GM13977 (cell line): ENCODE results near the gene INF2.
"Not testable (repeated sequence)": the region's sequence is repeated elsewhere in the genome, so short reads cannot be mapped to it uniquely, and the experiment has no call there.

Experiments
- DNase-seq: peaks from one replicate; pipeline ENCODE4 v3.0.0; 2012; ENCODE audit warnings: low spot score
- CTCF ChIP-seq: IDR thresholded peaks from 2 replicates; pipeline ENCODE4 v1.5.1; 2012; ENCODE audit warnings: mild to moderate bottlenecking, control low read depth; ENCODE audit not compliant: insufficient read depth; ENCODE audit errors: extremely low read depth, missing control alignments
- in situ Hi-C: fragments of 300-500 bp; cut with MboI; formaldehyde crosslinking; loops from one replicate; pipeline ENCODE4 v1.12.0; 2022; ENCODE audit warnings: low sequenced_read_pairs, low pct_unique_long_range_greater_than_20kb, mixed read lengths, inconsistent platforms; ENCODE audit not compliant: unreplicated experiment

Gene INF2

GRCh38 chr14:104664107-104664506 is 25.3 kb upstream of the INF2 start:
- in situ Hi-C loops: no loop called here

GRCh38 chr14:104664588-104664987 is 24.8 kb upstream of the INF2 start:
- in situ Hi-C loops: no loop called here

More at GRCh38 chr14:104664107-104664506, 25.3 kb upstream of the INF2 start:
- no peak for DNase-seq
- no peak for TF ChIP-seq CTCF

GRCh38 chr14:104665114-104665656 is 24.2 kb upstream of the INF2 start:
- DNase-seq: peak; percentile 64
- in situ Hi-C loops: no loop called here
- TF ChIP-seq CTCF: no peak

More at GRCh38 chr14:104664588-104664987, 24.8 kb upstream of the INF2 start:
- no peak for TF ChIP-seq CTCF
- no peak for DNase-seq

GRCh38 chr14:104665657-104666522 is 23.5 kb upstream of the INF2 start:
- DNase-seq: no peak
- in situ Hi-C loops: no loop called here
- peak; percentile 21 for TF ChIP-seq CTCF

GRCh38 chr14:104666523-104666895 is 22.9 kb upstream of the INF2 start:
- DNase-seq, in situ Hi-C loops: not testable (repeated sequence)

GRCh38 chr14:104666981-104667380 is 22.4 kb upstream of the INF2 start:
- DNase-seq: no peak
- in situ Hi-C loops: no loop called here
- TF ChIP-seq CTCF: no peak

- TF ChIP-seq CTCF: no peak
- DNase-seq: no peak
- in situ Hi-C loops: no loop called here
Measured at GRCh38 chr14:104669697-104670096, 19.7 kb upstream of the INF2 start.

- in situ Hi-C loops, DNase-seq: not testable (repeated sequence)
Measured at GRCh38 chr14:104671330-104671977, 18.0 kb upstream of the INF2 start.

GRCh38 chr14:104672119-104672518 is 17.3 kb upstream of the INF2 start:
- DNase-seq, in situ Hi-C loops: not testable (repeated sequence)
